K562 (cell line): ENCODE results near the gene PRPF38A. TPM values are rescaled to one million over a fixed set of nuclear protein-coding genes. Genes with fewer than 3 reads are reported as not detected.
A peak's percentile ranks its signal among the peaks of the same experiment; 100 is the strongest.

Source experiments
- LEF1 ChIP-seq: fragments of 450-650 bp; IDR thresholded peaks from 2 replicates; pipeline ENCODE4 v1.6.1; 2016; ENCODE audit warnings: mild to moderate bottlenecking
- POLR2B ChIP-seq: fragments of 450-650 bp; IDR thresholded peaks from 2 replicates; pipeline ENCODE4 v1.6.1; 2018; ENCODE audit warnings: low read depth; ENCODE audit not compliant: partially characterized antibody
- SREBF1 ChIP-seq: fragments of 150-350 bp; IDR thresholded peaks from 2 replicates; pipeline ENCODE4 v1.6.1; 2014; ENCODE audit warnings: antibody characterized with exemption, low read depth, low read length, borderline replicate concordance
- XRCC5 ChIP-seq: fragments of 200-400 bp; formaldehyde crosslinking; IDR thresholded peaks from 2 replicates; pipeline ENCODE4 v1.6.1; 2017; ENCODE audit warnings: low read depth, mild to moderate bottlenecking, low read length
- ZNF217 ChIP-seq: sonication (generic); formaldehyde crosslinking; IDR thresholded peaks from 2 replicates; pipeline ENCODE4 v1.8.0; 2022; ENCODE audit warnings: mild to moderate bottlenecking, missing genetic modification reagents
- ZNF232 ChIP-seq: sonication (generic); formaldehyde crosslinking; IDR thresholded peaks from 2 replicates; pipeline ENCODE4 v1.8.0; 2022; ENCODE audit warnings: mild to moderate bottlenecking, missing genetic modification reagents
- ZNF347 ChIP-seq: fragments of 450-650 bp; formaldehyde crosslinking; IDR thresholded peaks from 2 replicates; pipeline ENCODE4 v1.4.0; 2020; ENCODE audit warnings: low read depth, mild to moderate bottlenecking, moderate library complexity
- polyA plus RNA-seq, 8 experiments: library from polyadenylated mRNA; depleted of rRNA in 4 of 8; stranded (reverse) in 5 of 8; unstranded in 3 of 8; fragments of >200 nt; fragmentation: Nextera tagmentation in 2 of 8; fragmentation: Illumina TruSeq in 1 of 8; extraction: Ambion mirVana in 2 of 8; extraction: Trizol in 1 of 8; gene quantifications; 2 replicates each; pipeline versions ENCODE4 v1.2.1 to v1.2.3, GENCODE V29; 2011 to 2014; ENCODE audit warnings: inconsistent platforms in 1 of 8, missing spikeins in 1 of 8
- total RNA-seq, 7 experiments: library from RNA; depleted of rRNA in 6 of 7; stranded (reverse); fragments of >200 nt in 6 of 7; fragmentation: Illumina TruSeq in 2 of 7; extraction: Trizol in 2 of 7; gene quantifications; 2 replicates each; pipeline versions ENCODE4 v1.2.1 to v1.2.3, GENCODE V29; 2011 to 2021; ENCODE audit warnings: low replicate concordance in 1 of 7
- TF ChIP-seq, protein P1 (sequence below): fragments of 450-650 bp; IDR thresholded peaks from 2 replicates; pipeline ENCODE4 v1.6.1; 2016; ENCODE audit warnings: mild to moderate bottlenecking, moderate library complexity
- TF ChIP-seq, protein P2 (sequence below): sonication (generic); formaldehyde crosslinking; IDR thresholded peaks from 2 replicates; pipeline ENCODE4 v1.8.0; 2023; ENCODE audit warnings: missing genetic modification reagents, mild to moderate bottlenecking, borderline replicate concordance

Gene PRPF38A
- total and polyA plus RNA-seq, 9 of the 15 experiments (the other 6 are each of a cell fraction or from before 2014, with no cell fraction given): 53.6 to 198 (median 89.2) TPM

DNA sequence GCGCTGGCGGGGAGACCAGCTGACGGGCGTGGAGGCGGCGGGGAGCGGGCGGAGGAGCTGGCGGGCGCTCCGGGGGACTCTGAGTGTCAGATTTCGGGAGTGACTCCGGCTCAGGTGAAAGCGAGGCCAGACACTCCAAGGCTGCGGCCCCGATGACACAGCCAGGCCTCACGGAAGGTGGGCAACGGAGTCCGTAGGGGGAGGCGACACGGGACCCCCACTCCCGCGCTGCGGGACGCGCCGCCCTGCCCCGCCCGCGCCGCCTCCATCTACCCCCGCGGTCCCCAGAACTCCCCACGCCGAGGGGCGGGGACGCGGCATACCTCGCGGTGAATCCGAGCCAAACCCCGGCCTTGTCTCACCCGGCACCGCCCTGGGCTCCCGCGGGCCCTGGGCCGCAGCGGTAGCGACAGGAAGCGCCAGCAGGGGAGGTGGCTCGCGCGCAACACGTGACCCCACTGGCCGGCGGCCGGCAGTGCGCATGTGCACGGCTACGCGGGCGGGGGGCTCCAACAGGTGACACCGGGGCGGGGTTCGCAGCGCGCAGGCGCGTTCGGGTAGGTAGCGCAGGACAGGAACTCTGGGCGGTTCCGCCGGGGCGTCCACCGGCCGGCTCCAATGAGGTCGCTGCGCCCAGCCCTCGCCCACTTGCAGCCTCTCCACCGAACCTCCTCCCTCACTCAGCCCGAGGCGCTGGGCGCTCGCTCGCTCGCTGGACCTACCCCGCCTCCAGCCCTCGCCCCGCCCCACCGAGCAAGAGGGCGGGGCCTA is 38.5 kb upstream of the PRPF38A start, which contains the start of gene CC2D1B (continued):
- TF ChIP-seq, protein P1, sequence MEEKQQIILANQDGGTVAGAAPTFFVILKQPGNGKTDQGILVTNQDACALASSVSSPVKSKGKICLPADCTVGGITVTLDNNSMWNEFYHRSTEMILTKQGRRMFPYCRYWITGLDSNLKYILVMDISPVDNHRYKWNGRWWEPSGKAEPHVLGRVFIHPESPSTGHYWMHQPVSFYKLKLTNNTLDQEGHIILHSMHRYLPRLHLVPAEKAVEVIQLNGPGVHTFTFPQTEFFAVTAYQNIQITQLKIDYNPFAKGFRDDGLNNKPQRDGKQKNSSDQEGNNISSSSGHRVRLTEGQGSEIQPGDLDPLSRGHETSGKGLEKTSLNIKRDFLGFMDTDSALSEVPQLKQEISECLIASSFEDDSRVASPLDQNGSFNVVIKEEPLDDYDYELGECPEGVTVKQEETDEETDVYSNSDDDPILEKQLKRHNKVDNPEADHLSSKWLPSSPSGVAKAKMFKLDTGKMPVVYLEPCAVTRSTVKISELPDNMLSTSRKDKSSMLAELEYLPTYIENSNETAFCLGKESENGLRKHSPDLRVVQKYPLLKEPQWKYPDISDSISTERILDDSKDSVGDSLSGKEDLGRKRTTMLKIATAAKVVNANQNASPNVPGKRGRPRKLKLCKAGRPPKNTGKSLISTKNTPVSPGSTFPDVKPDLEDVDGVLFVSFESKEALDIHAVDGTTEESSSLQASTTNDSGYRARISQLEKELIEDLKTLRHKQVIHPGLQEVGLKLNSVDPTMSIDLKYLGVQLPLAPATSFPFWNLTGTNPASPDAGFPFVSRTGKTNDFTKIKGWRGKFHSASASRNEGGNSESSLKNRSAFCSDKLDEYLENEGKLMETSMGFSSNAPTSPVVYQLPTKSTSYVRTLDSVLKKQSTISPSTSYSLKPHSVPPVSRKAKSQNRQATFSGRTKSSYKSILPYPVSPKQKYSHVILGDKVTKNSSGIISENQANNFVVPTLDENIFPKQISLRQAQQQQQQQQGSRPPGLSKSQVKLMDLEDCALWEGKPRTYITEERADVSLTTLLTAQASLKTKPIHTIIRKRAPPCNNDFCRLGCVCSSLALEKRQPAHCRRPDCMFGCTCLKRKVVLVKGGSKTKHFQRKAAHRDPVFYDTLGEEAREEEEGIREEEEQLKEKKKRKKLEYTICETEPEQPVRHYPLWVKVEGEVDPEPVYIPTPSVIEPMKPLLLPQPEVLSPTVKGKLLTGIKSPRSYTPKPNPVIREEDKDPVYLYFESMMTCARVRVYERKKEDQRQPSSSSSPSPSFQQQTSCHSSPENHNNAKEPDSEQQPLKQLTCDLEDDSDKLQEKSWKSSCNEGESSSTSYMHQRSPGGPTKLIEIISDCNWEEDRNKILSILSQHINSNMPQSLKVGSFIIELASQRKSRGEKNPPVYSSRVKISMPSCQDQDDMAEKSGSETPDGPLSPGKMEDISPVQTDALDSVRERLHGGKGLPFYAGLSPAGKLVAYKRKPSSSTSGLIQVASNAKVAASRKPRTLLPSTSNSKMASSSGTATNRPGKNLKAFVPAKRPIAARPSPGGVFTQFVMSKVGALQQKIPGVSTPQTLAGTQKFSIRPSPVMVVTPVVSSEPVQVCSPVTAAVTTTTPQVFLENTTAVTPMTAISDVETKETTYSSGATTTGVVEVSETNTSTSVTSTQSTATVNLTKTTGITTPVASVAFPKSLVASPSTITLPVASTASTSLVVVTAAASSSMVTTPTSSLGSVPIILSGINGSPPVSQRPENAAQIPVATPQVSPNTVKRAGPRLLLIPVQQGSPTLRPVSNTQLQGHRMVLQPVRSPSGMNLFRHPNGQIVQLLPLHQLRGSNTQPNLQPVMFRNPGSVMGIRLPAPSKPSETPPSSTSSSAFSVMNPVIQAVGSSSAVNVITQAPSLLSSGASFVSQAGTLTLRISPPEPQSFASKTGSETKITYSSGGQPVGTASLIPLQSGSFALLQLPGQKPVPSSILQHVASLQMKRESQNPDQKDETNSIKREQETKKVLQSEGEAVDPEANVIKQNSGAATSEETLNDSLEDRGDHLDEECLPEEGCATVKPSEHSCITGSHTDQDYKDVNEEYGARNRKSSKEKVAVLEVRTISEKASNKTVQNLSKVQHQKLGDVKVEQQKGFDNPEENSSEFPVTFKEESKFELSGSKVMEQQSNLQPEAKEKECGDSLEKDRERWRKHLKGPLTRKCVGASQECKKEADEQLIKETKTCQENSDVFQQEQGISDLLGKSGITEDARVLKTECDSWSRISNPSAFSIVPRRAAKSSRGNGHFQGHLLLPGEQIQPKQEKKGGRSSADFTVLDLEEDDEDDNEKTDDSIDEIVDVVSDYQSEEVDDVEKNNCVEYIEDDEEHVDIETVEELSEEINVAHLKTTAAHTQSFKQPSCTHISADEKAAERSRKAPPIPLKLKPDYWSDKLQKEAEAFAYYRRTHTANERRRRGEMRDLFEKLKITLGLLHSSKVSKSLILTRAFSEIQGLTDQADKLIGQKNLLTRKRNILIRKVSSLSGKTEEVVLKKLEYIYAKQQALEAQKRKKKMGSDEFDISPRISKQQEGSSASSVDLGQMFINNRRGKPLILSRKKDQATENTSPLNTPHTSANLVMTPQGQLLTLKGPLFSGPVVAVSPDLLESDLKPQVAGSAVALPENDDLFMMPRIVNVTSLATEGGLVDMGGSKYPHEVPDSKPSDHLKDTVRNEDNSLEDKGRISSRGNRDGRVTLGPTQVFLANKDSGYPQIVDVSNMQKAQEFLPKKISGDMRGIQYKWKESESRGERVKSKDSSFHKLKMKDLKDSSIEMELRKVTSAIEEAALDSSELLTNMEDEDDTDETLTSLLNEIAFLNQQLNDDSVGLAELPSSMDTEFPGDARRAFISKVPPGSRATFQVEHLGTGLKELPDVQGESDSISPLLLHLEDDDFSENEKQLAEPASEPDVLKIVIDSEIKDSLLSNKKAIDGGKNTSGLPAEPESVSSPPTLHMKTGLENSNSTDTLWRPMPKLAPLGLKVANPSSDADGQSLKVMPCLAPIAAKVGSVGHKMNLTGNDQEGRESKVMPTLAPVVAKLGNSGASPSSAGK: peak; percentile 3; the same call in 1 of the 2 replicates
- 0 out of 2 replicates have a peak, but pooled peaks have one; percentile 17 for TF ChIP-seq LEF1
- TF ChIP-seq ZNF347: no peak
- peak; percentile 80; the same call in 1 of the 2 replicates for TF ChIP-seq XRCC5
- TF ChIP-seq SREBF1: peak; percentile 93
- peak; percentile 73; the same call in 1 of the 2 replicates for TF ChIP-seq ZNF217 (CRISPR knock-in tag)
- 0 out of 2 replicates have a peak, but pooled peaks have one; percentile 41 for TF ChIP-seq ZNF232 (CRISPR knock-in tag)
- TF ChIP-seq, protein P2, sequence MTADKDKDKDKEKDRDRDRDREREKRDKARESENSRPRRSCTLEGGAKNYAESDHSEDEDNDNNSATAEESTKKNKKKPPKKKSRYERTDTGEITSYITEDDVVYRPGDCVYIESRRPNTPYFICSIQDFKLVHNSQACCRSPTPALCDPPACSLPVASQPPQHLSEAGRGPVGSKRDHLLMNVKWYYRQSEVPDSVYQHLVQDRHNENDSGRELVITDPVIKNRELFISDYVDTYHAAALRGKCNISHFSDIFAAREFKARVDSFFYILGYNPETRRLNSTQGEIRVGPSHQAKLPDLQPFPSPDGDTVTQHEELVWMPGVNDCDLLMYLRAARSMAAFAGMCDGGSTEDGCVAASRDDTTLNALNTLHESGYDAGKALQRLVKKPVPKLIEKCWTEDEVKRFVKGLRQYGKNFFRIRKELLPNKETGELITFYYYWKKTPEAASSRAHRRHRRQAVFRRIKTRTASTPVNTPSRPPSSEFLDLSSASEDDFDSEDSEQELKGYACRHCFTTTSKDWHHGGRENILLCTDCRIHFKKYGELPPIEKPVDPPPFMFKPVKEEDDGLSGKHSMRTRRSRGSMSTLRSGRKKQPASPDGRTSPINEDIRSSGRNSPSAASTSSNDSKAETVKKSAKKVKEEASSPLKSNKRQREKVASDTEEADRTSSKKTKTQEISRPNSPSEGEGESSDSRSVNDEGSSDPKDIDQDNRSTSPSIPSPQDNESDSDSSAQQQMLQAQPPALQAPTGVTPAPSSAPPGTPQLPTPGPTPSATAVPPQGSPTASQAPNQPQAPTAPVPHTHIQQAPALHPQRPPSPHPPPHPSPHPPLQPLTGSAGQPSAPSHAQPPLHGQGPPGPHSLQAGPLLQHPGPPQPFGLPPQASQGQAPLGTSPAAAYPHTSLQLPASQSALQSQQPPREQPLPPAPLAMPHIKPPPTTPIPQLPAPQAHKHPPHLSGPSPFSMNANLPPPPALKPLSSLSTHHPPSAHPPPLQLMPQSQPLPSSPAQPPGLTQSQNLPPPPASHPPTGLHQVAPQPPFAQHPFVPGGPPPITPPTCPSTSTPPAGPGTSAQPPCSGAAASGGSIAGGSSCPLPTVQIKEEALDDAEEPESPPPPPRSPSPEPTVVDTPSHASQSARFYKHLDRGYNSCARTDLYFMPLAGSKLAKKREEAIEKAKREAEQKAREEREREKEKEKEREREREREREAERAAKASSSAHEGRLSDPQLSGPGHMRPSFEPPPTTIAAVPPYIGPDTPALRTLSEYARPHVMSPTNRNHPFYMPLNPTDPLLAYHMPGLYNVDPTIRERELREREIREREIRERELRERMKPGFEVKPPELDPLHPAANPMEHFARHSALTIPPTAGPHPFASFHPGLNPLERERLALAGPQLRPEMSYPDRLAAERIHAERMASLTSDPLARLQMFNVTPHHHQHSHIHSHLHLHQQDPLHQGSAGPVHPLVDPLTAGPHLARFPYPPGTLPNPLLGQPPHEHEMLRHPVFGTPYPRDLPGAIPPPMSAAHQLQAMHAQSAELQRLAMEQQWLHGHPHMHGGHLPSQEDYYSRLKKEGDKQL (CRISPR knock-in tag): 0 out of 2 replicates have a peak, but pooled peaks have one; percentile 63
- peak; percentile 92 for TF ChIP-seq POLR2B
